Measurements from ENCODE around the gene ITPR1.

The ITPR1 gene

GRCh38 chr3:4645468-4645867 lies 152.3 kb downstream of the ITPR1 start:
- in situ Hi-C loops (cut with MboI; ENCODE audit: low pct_unique_long_range_greater_than_20kb, low sequenced_read_pairs, unreplicated experiment), result no loop called here
- no peak for DNase-seq (ENCODE audit: low spot score)
- no peak for TF ChIP-seq CTCF (IDR thresholded peaks at IDR 0.05; ENCODE audit: extremely low read depth, insufficient read depth, missing control alignments)

DNA sequence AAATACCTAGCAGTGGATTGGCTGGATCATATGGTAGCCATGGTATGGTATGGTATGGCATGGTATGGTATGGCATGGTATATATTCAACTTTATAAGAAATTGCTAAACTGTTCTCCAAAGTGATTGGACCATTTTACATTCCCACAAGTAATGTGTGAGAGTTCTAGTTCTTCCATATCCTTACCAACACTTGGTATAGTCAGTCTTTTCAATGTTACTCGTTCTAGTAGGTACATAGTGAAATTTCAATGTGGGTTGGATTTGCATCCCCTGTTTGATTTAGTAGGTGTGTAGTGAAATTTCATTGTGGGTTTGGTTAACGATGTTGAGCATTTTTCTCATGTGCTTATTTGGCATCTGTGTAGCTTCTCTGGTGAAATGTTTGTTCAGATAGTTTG lies 154.3 kb downstream of the ITPR1 start:
- TF ChIP-seq CTCF (IDR thresholded peaks at IDR 0.05; ENCODE audit: extremely low read depth, insufficient read depth, missing control alignments), result no peak

DNA sequence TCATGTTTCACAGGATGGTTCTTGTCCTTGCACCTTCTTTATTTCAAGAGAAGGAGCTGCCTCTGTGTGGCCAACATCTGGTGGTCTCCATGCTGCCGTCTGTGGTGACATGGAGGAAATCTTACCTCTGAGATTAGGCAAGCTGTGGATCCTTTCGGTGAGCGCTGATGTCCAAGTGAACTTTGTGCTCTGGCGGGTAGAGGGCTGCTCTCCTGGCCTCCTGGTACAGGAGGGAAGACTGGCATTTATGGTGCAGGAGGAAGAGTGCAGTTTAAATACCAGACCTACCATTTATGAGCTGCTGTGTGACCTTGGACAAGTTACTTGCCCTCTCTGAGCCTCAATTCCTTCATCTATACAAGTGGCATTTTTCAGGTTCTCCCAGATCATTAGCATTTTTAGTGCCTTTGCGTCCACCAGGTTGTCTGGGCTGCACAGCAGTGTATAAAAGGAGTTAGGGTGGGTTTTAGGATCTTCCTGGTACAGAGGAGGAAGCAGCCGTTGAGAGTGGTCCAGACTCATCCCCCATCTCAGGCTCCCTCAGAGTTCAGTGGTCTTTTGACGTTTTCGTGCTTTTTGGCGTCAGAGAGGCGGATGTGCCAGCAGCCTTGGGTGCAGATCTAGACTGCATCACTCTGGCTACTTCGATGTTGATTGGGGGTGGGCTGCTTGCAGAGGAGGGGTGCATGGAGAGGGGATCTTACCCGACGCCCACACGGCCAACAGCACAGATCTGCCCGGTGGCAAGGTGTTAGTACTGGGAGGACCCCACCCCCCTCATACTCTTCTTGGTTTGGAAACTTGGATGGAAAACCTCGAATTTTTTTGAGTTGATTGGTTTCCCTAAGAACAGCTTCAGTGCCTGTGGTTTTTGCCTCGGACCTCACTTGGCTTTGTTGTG lies 162.2 kb downstream of the ITPR1 start:
- in situ Hi-C loops (cut with MboI; ENCODE audit: low pct_unique_long_range_greater_than_20kb, low sequenced_read_pairs, unreplicated experiment), result no loop called here
- DNase-seq (ENCODE audit: low spot score), result no peak
- TF ChIP-seq CTCF (IDR thresholded peaks at IDR 0.05; ENCODE audit: extremely low read depth, insufficient read depth, missing control alignments), result no peak

More for the DNA sequence above, 154.3 kb downstream of the ITPR1 start:
- in situ Hi-C loops (cut with MboI; ENCODE audit: low pct_unique_long_range_greater_than_20kb, low sequenced_read_pairs, unreplicated experiment), result no loop called here
- DNase-seq (ENCODE audit: low spot score), result no peak

- DNase-seq (ENCODE audit: low spot score), result peak; percentile 12
- peak; percentile 45 for TF ChIP-seq CTCF (IDR thresholded peaks at IDR 0.05; ENCODE audit: extremely low read depth, insufficient read depth, missing control alignments)
- in situ Hi-C loops (cut with MboI; ENCODE audit: low pct_unique_long_range_greater_than_20kb, low sequenced_read_pairs, unreplicated experiment), result no loop called here
Observed at GRCh38 chr3:4656059-4656458, 162.9 kb downstream of the ITPR1 start.

- TF ChIP-seq CTCF (IDR thresholded peaks at IDR 0.05; ENCODE audit: extremely low read depth, insufficient read depth, missing control alignments), result no peak
- in situ Hi-C loops (cut with MboI; ENCODE audit: low pct_unique_long_range_greater_than_20kb, low sequenced_read_pairs, unreplicated experiment), result no loop called here
Observed at GRCh38 chr3:4656626-4657328, 163.6 kb downstream of the ITPR1 start.

DNA sequence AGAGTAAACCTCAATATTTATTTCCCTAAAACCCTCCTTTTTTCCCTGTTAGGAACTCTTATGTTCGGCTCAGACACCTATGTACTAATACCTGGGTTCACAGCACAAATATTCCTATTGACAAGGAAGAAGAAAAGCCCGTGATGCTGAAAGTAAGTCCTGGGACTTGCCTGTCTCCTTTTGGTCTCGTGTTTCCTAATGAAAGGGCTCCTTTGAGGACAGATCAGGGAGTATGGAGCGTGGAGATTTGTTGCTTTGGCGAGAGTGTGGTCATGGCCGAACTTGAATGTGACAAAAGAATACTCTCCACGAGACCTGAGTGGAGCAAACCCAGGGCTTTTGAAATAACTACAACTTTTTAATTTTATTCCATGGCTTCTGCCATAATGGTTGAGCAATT lies 167.8 kb downstream of the ITPR1 start:
- in situ Hi-C loops (cut with MboI; ENCODE audit: low pct_unique_long_range_greater_than_20kb, low sequenced_read_pairs, unreplicated experiment), result no loop called here
- no peak for DNase-seq (ENCODE audit: low spot score)

More at GRCh38 chr3:4656626-4657328, 163.6 kb downstream of the ITPR1 start:
- no peak for DNase-seq (ENCODE audit: low spot score)

More for the DNA sequence above, 167.8 kb downstream of the ITPR1 start:
- TF ChIP-seq CTCF (IDR thresholded peaks at IDR 0.05; ENCODE audit: extremely low read depth, insufficient read depth, missing control alignments), result no peak
